Thyroid gland (tissue), 4 donors: Measurements from ENCODE around the gene ETS1. TPM values are rescaled to one million over a fixed set of nuclear protein-coding genes. Genes with fewer than 3 reads are reported as not detected.
A peak's percentile ranks its signal among the peaks of the same experiment; 100 is the strongest.

Experiments used
- DNase-seq, 2 donors: peaks; one replicate each; pipeline ENCODE4 v3.0.0-alpha.2; 2019
- H3K27ac ChIP-seq, 3 donors: fragments of 200-600 bp; sonication (generic); 1 replicate in 2 of 3; 2 replicates in 1 of 3; pipeline ENCODE4 v1.5.1; 2016 to 2019; ENCODE audit warnings: mild to moderate bottlenecking in 1 of 3, moderate library complexity in 1 of 3
- H3K27me3 ChIP-seq: fragments of 200-600 bp; sonication (generic); one replicate; pipeline ENCODE4 v1.5.1; 2019
- H3K36me3 ChIP-seq, 2 donors: fragments of 200-600 bp; sonication (generic); one replicate each; pipeline ENCODE4 v1.5.1; 2016 to 2019
- H3K4me1 ChIP-seq, 2 donors: fragments of 200-600 bp; sonication (generic); one replicate each; pipeline ENCODE4 v1.5.1; 2017 to 2019
- H3K4me3 ChIP-seq, 3 donors: fragments of 200-600 bp; sonication (generic); replicated peaks in 1 of 3; 1 replicate in 2 of 3; 2 replicates in 1 of 3; pipeline ENCODE4 v1.5.1; 2016; ENCODE audit warnings: mild to moderate bottlenecking in 1 of 3
- H3K9me3 ChIP-seq: fragments of 200-600 bp; sonication (generic); one replicate; pipeline ENCODE4 v1.5.1; 2017
- CTCF ChIP-seq, 6 experiments: fragments of 200-600 bp in 3 of 6; fragments of 450-650 bp in 3 of 6; sonication (generic) in 3 of 6; IDR thresholded peaks; one replicate each; pipeline ENCODE4 v1.5.1; 2016 to 2019; ENCODE audit warnings: antibody characterized with exemption in 6 of 6, mild to moderate bottlenecking in 2 of 6, inconsistent platforms in 1 of 6, moderate library complexity in 1 of 6
- POLR2A ChIP-seq, 2 donors: fragments of 450-650 bp; IDR thresholded peaks; one replicate each; pipeline ENCODE4 v1.6.1; 2017; ENCODE audit warnings: antibody characterized with exemption in 2 of 2, mild to moderate bottlenecking in 2 of 2, moderate library complexity in 1 of 2
- WGBS, 2 donors: methylation state at CpG; one replicate each; pipeline ENCODE4 v1.1.5; 2017; 5-methylcytosine and 5-hydroxymethylcytosine counted together
- intact Hi-C: fragments of 100-400 bp; cut with DNase I; formaldehyde crosslinking; loops from one replicate; pipeline ENCODE4 v1.15.1; 2023
- total RNA-seq, 4 donors: library from RNA; depleted of rRNA; stranded (reverse); fragments of >200 nt; gene quantifications; one replicate each; pipeline ENCODE4 v1.2.3, GENCODE V29; 2016

ETS1 gene
- total RNA-seq, 4 donors from 2014 or later, result 38.4 to 79.4 (median 58.4) TPM

DNA sequence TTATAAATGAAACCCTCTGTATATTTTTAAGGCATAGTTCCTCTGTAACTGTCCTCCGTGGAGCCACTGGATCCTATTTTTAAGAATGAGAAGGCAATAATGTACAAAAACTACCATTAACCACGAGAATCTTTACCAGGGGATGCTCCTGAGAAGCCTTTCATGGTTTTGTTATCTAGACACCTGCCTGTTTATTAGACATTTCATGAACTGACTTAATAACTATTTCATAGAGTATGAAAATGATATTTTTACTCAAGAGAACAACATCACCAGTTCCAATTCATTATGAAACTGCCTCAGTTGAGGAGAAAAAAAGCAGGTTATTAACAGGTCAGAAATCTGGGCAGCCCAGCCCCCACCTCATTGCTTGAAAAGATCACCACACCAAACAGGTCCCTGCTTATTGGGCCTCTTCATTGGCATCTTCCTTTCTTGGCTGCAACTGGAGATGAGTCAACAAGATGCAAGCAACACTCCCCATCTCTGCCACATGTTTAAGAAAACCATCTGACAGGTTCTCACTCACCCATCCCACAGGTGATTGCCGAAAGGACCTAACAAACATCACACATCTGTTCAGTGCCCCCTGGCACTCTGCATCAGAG lies 27.8 kb downstream of the ETS1 start:
- Histone ChIP-seq H3K27ac (no peak overlapping the region), H3K27me3 (no peaks in the 10 kb centered on the region), H3K9me3 (no peaks in the 10 kb centered on the region), H3K4me3 (no peak overlapping the region), H3K36me3 (no peaks in the 10 kb centered on the region), H3K4me1 (peaks cover 12 to 15% of the 10 kb centered on the region in 2 donors)
- TF ChIP-seq POLR2A (IDR thresholded peaks at IDR 0.05) (no peak), CTCF (IDR thresholded peaks at IDR 0.05) (no peak)
- 90 to 98% methylated on average over 3 of the region's 3 CpGs for WGBS, 2 donors
- no peak for DNase-seq
- intact Hi-C loops, result no loop called here

- DNase-seq, result peak; percentile 24 to 26
- Histone ChIP-seq H3K27me3 (no peaks in the 10 kb centered on the region), H3K27ac (no peak overlapping the region), H3K4me1 (peaks cover 12 to 18% of the 10 kb centered on the region in 2 donors), H3K36me3 (no peaks in the 10 kb centered on the region), H3K9me3 (no peaks in the 10 kb centered on the region), H3K4me3 (no peak overlapping the region)
- TF ChIP-seq CTCF (IDR thresholded peaks at IDR 0.05) (peak in 3 of 6 experiments; percentile 23 to 42 (median 39)), POLR2A (IDR thresholded peaks at IDR 0.05) (no peak)
- 71 to 86% methylated on average over 2 of the region's 2 CpGs for WGBS, 2 donors
- intact Hi-C loops, result no loop called here
Observed at GRCh38 chr11:128555606-128556005, 31.8 kb downstream of the ETS1 start.

GRCh38 chr11:128553662-128554362 lies 33.5 kb downstream of the ETS1 start:
- peaks cover 15 to 24% of the 10 kb centered on the region in 2 donors for H3K4me1 ChIP-seq
- no peak for DNase-seq
- TF ChIP-seq POLR2A (IDR thresholded peaks at IDR 0.05), result no peak
- TF ChIP-seq CTCF (IDR thresholded peaks at IDR 0.05), result no peak
- 42 to 54% methylated on average over 10 of the region's 10 CpGs for WGBS, 2 donors
- H3K27ac ChIP-seq, result peak overlapping the region in 1 of 3 donors; percentile 10
- no peak overlapping the region for H3K4me3 ChIP-seq
- intact Hi-C loops, result no loop called here
- H3K9me3 ChIP-seq, result no peaks in the 10 kb centered on the region
- no peaks in the 10 kb centered on the region for H3K36me3 ChIP-seq
- no peaks in the 10 kb centered on the region for H3K27me3 ChIP-seq

GRCh38 chr11:128552783-128553661 lies 34.3 kb downstream of the ETS1 start:
- 73 to 74% methylated on average over 14 of the region's 14 CpGs for whole genome bisulfite sequencing, 2 donors
- Histone ChIP-seq H3K36me3 (no peaks in the 10 kb centered on the region), H3K4me3 (no peak overlapping the region), H3K27me3 (no peaks in the 10 kb centered on the region), H3K4me1 (peaks cover 19 to 31% of the 10 kb centered on the region in 2 donors), H3K9me3 (no peaks in the 10 kb centered on the region), H3K27ac (peak overlapping the region in 1 of 3 donors; percentile 10)
- TF ChIP-seq POLR2A (IDR thresholded peaks at IDR 0.05) (no peak), CTCF (IDR thresholded peaks at IDR 0.05) (no peak)
- intact Hi-C loops, result no loop called here
- DNase-seq, result no peak
